T-helper 1 cell treated with Interleukin-12 subunit alpha and Interleukin-12 subunit beta and Interleukin-4 antibody, amounts not matched to agents 30 ng/mL and 1 ng/mL, for 36 hours (primary cell): ENCODE results near the gene MRAP2. TPM values are rescaled to one million over a fixed set of nuclear protein-coding genes. Genes with fewer than 3 reads are reported as not detected.
"Not testable (repeated sequence)": the region's sequence is repeated elsewhere in the genome, so short reads cannot be mapped to it uniquely, and the experiment has no call there.

Experiments used
- intact Hi-C: fragments of 100-400 bp; cut with micrococcal nuclease; formaldehyde crosslinking; loops from one replicate; pipeline ENCODE4 v1.15.1; 2024
- total RNA-seq: library from RNA; stranded (reverse); gene quantifications from 2 replicates; pipeline ENCODE4 v1.2.3, GENCODE V29; 2022

Gene MRAP2
- total RNA-seq, 1 donor from 2014 or later: 0.12 TPM

DNA sequence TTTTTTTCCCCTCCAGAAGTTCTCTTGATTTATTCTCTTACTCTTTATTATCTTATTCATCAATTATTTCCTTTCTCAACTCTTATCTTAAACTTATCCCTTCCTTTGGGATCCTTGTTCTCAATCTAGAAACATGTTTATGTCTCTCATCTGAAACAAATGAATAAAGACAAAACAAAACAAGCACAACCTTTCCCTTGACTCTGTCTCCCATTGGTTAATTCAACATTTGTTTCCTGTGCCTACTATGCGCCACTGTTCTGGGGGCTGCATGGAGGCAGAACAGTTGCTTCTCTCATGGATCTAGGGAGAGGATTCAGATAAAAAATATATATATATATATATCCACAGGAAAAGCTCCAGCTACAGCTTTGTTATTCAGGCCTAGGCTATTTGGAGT lies 5.2 kb upstream of the MRAP2 start:
- intact Hi-C loops: no loop called here

DNA sequence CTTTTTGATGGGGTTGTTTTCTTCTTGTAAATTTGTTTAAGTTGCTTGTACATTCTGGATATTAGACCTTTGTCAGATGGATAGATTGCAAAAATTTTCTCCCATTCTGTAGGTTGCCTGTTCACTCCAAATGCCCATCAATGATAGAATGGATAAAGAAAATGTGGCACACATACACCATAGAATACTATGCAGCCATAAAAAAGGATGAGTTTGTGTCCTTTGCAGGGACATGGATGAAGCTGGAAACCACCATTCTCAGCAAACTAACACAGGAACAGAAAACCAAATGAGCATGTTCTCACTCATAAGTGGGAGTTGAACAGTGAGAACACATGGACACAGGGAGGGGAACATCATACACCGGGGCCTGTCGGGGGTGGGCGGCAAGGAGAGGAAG lies 1.6 kb upstream of the MRAP2 start:
- intact Hi-C loops: not testable (repeated sequence)

DNA sequence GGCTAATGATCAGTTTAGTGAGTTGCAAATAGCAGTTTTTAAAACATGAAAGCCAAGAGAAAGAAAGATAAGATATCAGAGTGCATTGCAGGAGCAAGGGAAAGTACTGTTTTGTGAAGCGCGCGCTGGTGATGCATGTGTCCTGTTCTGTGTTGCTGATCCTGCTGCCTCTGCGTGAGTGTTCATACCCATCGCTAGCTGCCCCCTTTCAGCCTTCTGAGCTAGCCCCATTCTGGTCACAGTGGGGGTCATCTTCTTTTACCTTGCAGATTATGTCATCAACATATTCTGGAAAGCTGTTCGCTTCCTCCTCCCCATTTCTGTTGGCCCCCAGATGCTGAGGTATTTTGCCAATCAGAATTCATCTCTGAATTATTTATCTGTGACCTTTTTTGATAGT lies 1.9 kb downstream of the MRAP2 start:
- intact Hi-C loops: no loop called here

DNA sequence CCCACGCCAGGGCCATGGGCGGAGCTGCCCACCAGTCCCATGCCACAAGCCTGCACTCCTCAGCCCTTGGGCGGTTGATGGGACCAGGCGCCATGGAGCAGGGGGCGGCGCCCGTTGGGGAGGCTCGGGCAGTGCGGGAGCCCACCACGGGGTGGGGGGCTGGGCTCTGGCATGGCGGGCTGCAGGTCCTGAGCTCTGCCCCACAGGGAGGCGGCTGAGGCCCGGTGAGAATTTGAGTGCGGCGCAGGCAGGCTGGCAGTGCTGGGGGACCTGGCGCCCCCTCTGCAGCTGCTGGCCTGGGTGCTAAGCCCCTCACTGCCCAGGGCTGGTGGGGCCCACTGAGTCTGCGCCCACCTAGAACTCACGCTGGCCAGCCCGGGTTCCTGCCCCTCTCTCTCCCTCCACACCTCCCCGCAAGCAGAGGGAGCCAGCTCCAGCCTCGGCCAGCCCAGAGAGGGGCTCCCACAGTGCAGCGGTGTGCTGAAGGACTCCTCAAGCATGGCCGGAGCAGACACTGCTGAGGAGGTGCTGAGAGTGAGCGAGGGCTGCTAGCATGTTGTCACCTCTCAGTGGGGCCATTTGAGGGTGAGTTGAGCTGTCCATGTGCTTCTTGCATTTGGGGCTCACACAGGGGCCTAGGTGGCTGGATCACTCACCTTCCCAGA lies 4.0 kb downstream of the MRAP2 start:
- intact Hi-C loops: no loop called here

DNA sequence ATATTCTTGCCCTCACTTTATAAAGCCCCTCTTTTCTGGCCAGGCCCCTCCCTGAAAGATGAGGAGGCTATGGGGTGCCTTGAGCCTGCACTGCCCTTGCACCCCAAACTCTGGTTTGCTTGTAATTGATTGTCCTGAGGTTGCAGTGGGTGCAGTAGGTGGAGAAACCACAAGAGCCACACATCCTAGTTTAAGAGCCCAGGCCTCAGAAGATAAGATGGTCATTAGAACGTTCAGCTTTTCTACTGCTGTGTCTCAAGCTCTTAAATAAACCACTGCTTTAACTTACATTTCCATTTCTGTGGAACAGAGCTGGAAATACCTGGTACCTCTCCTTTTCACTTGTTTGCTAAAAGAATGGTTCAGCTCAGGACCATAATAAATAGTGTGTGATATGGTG lies 9.0 kb downstream of the MRAP2 start:
- intact Hi-C loops: no loop called here

DNA sequence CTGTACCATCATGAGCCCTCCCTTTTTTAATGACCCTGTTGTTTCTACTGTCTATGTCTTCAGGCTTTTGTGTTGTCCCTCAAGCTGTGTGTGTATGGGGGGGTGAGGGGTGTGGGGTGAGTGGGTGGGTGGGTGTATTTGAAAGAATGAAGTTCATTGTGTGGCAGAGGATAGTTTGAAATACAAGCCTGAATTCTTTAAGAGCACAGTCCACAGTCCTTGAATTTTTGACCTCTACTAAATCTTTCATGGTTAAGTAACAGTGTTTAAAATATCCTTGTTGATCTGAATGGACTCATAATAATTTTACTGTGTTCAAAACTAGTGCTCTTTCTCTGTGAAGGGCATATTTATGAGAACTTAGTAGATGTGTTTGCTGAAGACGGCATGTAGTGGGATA lies 10.0 kb downstream of the MRAP2 start:
- intact Hi-C loops: no loop called here

DNA sequence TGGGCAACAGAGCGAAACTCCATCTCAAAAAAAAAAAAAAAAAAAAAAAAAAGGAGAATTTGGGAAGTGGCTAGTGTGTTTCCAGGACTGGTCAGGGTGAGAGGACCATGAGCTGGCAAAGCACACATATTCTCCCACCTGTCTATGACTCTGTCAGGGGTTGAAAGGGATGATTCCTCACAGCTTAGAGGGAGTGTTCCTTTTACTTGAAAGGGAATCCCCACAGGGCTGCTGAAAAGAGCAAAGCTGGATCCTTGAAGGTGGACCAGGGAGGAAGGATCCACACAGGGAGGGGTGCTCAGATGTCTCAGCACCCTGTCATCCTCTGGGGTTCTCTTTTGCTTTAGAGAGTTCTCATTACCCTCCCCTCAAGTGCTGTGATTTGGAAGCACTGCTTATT lies 13.2 kb downstream of the MRAP2 start:
- intact Hi-C loops: no loop called here

DNA sequence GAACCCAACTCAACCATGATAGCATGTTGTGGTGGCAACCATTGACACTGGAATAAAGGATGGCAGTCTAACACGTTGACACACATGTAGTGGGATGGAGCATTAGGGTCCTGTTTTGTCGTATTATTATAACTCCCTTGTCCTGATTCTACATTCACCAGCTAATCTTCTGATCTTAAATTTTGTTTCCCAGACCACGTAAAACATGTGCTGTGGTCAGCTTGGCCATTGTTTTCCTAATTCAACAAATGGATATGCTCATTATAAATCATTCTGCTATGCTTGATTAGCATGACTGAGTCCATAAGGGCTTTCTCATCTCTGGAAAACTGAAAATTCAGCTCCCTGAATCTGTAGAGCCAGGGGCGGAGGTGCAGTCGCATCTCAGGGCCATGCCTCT lies 15.0 kb downstream of the MRAP2 start:
- intact Hi-C loops: no loop called here

DNA sequence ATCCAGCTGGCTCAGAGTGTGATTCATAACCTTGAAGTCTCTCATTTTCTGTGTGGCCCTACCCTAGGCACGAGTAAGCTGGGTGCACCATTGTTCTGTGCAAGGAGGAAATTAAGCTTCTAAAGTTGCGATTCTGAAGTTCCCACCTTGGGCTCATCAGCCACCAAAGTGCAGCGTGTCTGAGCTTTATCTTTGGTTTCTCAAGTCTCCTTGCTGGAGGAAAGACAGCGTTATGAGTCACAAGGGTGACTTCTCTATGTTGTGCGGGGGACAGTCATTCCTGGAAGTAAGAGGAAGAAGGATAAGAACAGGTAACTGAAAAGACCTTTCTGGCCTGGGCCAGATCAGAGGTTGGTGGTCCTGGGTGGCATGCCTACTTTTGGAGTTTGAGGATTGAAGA lies 16.8 kb downstream of the MRAP2 start:
- intact Hi-C loops: no loop called here

DNA sequence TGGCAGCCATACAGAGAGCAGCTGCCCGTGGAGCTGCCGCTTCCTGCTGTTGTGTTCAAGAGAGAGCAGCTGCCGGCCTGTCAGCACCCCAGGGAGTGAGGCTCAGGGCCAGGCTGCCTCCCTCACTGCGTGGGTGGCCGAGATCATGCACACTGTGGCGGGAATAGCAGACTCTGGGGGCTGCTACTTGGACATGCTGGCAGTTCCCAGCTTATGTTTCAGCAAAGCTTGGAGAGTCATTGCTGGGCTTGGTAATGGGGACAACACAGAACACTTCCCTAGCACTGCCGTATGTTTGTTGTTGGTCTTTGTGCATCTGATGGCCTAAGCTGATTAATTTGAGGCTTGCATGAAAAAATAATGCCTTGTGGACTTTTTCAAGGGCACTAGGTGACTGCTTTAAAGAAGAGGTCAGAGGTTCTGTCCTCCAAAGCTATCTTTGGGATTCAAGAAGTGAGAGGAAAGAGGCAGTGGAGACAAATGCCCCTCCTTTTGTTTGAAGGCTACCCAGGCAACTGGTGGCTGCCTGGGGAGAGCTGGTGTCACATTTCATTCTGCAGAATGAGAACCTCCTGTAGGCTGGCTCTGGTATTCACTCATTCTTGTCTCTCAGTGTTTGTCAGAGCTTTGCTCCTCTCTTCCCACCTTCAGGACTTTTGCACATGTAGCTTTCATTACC lies 18.8 kb downstream of the MRAP2 start:
- intact Hi-C loops: no loop called here

DNA sequence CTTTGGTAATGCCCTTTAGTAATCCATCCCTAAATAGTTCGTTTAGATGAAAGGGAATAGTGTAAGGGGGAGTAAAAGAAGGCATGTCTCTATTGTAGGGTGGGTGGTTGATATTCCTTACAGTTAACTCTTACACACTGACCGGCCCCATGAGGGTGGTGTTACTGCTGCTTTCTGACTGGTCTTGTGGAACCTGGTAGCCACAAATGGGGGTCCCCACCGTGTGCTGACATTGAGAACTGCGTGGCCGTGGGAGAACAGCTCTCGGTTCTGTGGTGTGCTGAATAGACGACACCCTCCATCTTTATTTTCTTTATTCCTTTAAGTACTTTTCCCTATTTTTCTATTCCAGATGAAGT lies 19.3 kb downstream of the MRAP2 start:
- intact Hi-C loops: no loop called here

DNA sequence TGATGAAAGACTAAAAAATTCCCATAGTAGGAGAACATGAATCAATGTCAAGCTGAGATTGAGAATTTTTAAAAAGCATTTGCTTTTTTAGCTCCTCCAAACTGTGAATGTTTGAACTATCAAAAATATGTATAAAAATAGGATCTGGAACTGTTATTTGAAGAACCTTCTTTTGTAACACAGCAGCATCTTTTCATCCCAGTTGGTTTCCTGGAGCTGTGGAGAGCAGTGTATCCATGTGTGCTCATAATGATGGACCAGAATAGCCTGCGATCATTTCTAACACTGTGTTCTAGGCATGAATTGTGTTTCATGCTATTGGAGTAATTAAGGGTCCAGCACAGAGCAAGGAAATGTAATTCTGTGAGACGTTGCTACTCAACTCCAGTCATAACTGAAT lies 22.1 kb downstream of the MRAP2 start:
- intact Hi-C loops: no loop called here

DNA sequence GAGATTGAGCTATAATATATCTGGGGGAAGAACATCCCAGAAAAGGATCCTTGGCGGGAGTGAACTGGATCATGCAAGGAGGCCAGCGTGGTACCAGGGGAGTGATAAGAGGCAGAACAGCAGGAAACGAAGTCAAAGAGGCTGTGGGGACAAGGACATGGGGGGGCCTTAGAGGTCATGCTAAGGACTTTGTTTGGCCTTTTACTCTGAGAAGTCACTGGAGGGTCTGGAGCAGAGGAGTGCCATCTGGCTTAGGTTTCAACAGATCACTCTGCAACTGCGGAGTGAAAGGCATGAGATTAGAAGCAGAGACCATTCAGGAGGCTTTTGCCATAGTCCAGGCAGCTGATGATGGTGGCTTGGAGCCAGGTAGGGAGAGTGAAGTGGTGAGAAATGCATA lies 24.3 kb downstream of the MRAP2 start:
- intact Hi-C loops: no loop called here

DNA sequence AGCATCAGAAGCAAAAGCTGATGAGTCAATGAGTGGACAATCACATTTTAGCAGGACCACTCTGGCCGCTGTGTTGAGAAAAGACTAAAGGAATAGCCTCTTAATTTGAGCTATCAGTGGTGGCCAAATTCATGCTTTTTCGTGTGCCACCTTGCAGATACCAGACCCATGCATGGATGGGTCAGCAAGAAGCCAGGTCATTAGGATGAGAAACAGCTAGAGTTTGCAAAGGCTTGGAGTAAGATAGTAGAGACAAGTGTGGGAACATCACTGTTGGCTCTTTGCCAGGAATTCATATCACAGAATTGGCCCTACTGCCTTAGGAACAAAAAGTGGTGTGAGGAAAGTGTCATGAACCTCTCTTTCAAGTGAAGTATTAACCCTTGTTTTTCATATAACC lies 25.5 kb downstream of the MRAP2 start:
- intact Hi-C loops: no loop called here

DNA sequence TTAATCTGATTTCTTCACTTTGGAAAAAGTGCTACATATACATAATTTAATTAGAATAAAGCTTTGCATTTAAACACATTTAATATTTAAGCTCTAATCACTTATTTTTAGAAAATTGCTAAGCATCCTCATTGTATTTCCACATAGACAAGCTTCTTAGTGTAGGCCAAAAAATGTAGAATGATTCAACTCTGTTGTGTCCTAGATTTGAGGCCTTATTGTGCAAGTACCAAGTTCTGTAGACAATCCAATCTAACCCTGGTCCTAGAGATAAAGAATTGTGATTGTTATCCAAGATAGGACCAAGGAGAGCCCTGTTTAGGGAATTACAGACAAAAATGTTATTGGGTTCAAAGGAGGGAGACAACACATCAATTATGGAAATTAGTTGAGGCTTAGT lies 27.6 kb downstream of the MRAP2 start:
- intact Hi-C loops: no loop called here

DNA sequence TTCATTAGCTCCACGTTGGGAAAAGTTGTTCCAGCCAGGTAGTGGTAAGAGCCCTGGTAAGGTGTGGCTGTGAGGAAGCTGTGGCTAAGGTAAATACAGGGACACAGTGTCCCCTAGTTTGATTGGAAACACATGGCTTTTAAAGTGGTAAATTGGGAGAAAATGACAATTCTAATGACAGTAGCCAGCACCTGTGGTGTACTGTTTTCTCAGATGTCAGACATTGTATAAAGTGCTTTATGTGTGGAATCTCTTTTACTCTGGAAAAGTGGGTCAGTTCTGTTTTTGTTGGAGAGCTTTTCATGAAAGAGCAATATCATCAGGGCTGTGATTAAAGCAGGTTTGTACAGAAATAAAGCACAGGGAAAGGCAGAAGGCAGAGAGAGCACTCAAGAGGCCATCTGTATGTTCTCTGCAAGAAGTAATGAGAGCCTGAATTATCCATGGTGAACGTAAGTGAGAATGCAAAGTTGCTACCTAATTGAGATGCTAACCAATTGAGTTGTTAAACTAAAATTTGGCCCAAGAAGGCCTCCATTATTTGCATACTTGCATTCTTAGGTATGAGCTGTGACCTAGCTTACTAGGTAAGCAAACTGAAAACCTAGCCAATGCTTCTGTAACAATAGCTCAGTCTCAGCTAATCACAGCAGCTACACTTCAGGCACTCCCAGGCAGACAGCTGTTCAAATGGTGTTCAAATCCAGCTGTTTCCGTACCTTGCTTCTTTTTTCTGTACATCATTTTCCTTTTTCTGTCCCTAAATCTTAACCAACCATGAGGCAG lies 28.2 kb downstream of the MRAP2 start:
- intact Hi-C loops: no loop called here

DNA sequence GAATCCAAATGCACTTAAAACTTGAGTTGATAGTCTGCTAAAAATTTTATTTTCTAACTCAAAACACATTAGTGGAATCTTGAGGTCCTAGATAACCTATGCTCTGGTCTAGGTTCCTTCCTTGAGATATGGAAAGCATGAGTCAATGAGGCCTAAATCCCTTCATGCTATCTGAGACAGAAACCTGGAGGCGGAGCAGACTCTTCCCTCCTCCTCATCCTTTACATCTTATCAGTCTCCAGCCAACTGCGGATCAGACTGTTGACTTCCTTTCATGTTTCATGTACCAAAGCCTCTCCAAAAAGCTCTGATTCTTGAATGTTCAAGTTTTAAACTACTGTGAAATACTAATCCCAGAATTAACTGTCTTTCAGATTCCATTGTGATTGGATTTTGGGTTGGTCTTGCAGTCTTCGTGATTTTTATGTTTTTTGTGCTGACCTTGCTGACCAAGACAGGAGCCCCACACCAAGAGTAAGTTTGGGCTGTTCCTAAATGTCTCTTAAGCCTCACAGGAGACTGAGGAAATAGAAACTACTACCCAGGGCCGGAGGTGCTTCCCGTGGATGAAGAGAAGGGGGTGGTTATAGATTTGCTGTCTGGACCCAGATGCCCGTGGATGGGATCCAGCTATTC lies 29.1 kb downstream of the MRAP2 start:
- intact Hi-C loops: no loop called here

DNA sequence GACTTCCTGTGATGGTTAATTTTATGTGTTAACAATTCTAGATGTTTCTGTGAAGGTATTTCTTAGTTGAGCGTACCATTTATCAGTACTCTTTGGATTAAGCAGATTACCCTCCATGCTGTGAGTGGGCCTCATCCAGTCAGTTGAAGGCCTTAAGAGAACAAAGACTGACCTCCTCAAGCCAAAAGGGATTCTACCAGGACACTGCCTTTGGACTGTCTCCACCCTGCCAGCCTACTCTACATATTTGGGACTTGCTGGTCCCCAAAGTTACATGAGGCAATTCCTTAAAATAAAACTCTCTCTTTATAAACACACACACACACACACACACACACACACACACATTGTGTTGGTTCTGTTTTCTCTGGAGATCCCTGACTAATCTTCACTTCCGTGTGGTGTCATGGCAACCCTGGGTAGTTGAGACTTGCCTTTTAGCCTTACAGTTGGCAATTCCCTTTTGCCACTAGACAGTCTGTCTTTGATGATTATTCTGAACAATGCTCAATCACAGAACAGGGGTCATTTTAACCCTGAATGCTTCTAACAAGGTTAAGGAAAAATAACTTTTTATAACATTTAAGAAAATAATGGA lies 32.2 kb downstream of the MRAP2 start:
- intact Hi-C loops: no loop called here

DNA sequence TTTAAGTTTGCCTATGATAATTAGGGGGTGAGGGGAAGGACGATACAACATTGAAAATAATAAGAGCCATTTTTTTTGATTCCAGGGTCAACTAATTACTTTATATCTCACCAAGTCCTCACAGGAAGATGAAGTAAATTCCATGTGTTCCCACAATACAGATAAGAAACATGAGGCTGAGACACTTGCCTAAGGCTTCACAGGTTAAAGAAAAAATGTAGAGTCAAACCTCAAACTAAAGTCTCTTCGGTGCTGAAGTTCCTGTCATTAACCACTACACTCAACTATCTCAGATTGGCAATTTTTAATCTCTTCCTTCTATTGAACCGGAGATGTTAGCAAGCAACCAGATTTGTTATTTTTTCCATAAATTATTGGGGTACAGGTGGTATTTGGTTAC lies 33.0 kb downstream of the MRAP2 start:
- intact Hi-C loops: no loop called here

DNA sequence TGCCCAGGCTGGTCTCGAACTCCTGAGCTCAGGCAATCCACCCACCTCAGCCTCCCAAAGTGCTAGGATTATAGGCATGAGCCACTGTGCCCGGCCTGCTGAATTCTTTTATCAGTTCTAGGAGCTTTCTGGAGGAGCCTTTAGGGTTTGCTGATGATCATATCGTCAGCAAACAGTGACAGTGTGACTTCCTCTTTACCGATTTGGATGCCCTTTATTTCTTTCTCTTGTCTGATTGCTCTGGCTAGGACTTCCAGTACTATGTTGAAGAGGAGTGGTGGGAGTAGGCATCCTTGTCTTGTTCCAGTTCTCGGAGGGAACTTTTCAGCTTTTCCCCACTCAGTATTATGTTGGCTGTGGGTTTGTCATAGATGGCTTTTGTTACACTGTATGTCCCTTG lies 35.3 kb downstream of the MRAP2 start:
- intact Hi-C loops: not testable (repeated sequence)

DNA sequence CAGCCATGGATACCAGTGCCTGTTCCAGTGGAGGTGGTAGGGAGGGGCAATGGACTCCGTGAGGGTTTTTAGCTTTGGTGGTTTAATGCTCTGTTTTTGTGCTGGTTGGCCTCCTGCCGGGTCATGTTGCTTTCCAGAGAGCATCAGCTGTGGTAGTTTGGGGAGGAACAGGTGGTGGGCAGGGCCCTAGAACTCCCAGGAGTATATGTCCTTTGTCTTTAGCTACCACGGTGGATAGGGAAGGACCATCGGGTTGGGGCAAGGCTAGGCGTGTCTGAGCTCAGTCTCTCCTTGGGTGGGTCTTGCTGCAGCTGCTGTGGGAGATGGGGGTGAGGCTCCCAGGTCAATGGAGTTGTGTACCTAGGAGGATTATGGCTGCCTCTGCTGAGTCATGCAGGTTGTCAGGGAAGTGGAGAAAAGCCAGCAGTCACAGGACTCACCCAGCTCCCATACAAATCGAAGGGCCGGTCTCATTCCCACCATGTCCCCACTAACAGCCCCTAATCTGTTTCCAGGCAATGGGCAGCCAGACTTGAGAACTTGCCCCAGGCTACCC lies 38.9 kb downstream of the MRAP2 start:
- intact Hi-C loops: no loop called here
